Sigmoid colon (tissue), 3 donors: ENCODE measurements around the gene EVI5L.

ENCODE experiments used
- CTCF ChIP-seq, 4 experiments: fragments of 450-650 bp in 3 of 4; fragments of 200-600 bp in 1 of 4; IDR thresholded peaks; one replicate each; pipeline ENCODE4 v1.5.1; 2016 to 2019; ENCODE audit warnings: antibody characterized with exemption in 4 of 4, mild to moderate bottlenecking in 3 of 4, moderate library complexity in 2 of 4
- POLR2A ChIP-seq, 2 donors: fragments of 450-650 bp; IDR thresholded peaks; one replicate each; pipeline ENCODE4 v1.6.1; 2016; ENCODE audit warnings: antibody characterized with exemption in 2 of 2, mild to moderate bottlenecking in 2 of 2, moderate library complexity in 2 of 2

- TF ChIP-seq CTCF (IDR thresholded peaks at IDR 0.05) (no peak), POLR2A (IDR thresholded peaks at IDR 0.05) (no peak)
Observed at GRCh38 chr19:7905268-7905667, 75.2 kb downstream of the EVI5L start.
